GM19351 (cell line): Measurements from ENCODE around the gene NAIP.
"Not testable (repeated sequence)": the region's sequence is repeated elsewhere in the genome, so short reads cannot be mapped to it uniquely, and the experiment has no call there.

ENCODE experiments used
- ATAC-seq: cut with Tn5 transposase; IDR thresholded peaks from one replicate; pipeline ENCODE4 v1.9.1; 2021; ENCODE audit warnings: mild to moderate bottlenecking, moderate library complexity; ENCODE audit not compliant: unreplicated experiment

NAIP gene

DNA sequence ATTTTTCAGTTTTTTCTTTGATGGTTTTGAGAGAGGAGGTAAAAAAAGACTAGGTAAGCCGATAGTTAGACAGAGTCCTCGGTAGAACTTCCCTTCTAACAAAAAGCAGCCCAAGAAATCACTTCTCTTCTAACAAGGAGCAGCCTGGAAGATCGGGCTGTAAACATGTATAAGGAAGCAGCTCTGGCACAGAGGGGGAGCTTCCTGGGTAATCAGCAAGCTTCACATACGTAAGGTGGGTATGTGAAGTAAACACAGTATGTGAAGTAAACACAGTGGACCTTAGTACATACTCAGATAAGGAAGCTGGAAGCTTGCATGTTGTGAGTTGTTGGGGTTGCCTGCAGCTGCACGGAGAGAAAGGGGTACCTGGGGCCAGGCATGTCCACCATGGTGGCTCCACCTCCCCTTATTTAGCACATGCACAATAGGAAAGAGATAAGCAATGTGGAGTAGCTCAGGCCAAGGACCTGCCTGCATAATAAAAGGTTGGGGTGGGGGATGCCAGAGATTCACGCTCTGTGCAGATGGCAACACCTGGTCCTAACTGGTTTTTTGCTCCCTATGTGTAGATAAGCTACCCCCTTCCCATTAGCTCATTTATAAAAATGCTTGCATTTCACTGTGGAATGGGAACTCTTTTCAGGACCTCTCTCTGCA is 93.3 kb downstream of the NAIP start:
- ATAC-seq, result not testable (repeated sequence)

DNA sequence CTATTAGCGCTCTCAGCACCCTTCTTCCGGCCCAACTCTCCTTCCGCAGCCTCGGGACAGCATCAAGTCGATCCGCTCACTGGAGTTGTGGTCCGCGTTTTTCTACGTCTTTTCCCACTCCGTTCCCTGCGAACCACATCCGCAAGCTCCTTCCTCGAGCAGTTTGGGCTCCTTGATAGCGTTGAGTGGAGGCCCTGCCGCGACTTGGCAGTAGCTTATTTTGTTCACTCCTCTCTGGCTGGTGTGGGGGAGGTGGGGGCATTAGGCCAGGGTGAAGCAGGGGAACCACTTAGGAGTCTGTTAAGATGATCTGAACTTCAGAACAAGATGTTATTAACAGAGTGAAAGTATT is 100.0 kb downstream of the NAIP start:
- ATAC-seq, result peak; percentile 39
